ENCODE measurements around the gene KLRD1. TPM values are rescaled to one million over a fixed set of nuclear protein-coding genes. Genes with fewer than 3 reads are reported as not detected.
"Not testable (repeated sequence)": the region's sequence is repeated elsewhere in the genome, so short reads cannot be mapped to it uniquely, and the experiment has no call there.

Gene KLRD1
- total and polyA plus RNA-seq, 2 of the 4 experiments (the other 2 are of a cell fraction) = under 0.01 TPM

GRCh38 chr12:10328691-10329090 is 21.0 kb downstream of the KLRD1 start:
- intact Hi-C loops (cut with micrococcal nuclease); H2BK120ac ChIP-seq (ENCODE audit: low read depth, low read length); H3K9me1 ChIP-seq (ENCODE audit: insufficient read depth, low read length); POLR2A ChIA-PET (ENCODE audit: unreplicated experiment); H2AK5ac ChIP-seq (ENCODE audit: low read depth, low read length); H4K5ac ChIP-seq (ENCODE audit: low read depth, low read length); H3K4ac ChIP-seq (ENCODE audit: low read depth, low read length); DNase-seq; H3K36me3 ChIP-seq (ENCODE audit: control insufficient read depth, insufficient read depth, low read length); H2BK5ac ChIP-seq (ENCODE audit: low read depth, low read length, poor library complexity, severe bottlenecking); H2BK15ac ChIP-seq (ENCODE audit: low read depth, low read length); H3K27ac ChIP-seq (ENCODE audit: insufficient read depth, low read length); H2BK20ac ChIP-seq (ENCODE audit: low read depth, low read length); H3K18ac ChIP-seq (ENCODE audit: low read depth, low read length); CTCF ChIA-PET; H3K9me3 ChIP-seq (ENCODE audit: control insufficient read depth, insufficient read depth, low read length); H3K27me3 ChIP-seq (ENCODE audit: control insufficient read depth, insufficient read depth, low read length); H4K91ac ChIP-seq (ENCODE audit: insufficient read depth, low read depth, low read length); H3K4me1 ChIP-seq (ENCODE audit: control insufficient read depth, insufficient read depth, low read length); H3K79me1 ChIP-seq (ENCODE audit: low read depth in 1 of 2, low read length in 2 of 2); H4K8ac ChIP-seq (ENCODE audit: low read depth in 2 of 2, low read length in 2 of 2); H3K4me2 ChIP-seq (ENCODE audit: low read depth, low read length); BruUV-seq (replicated peaks); ATAC-seq (ENCODE audit: low read depth); H2AK9ac ChIP-seq (replicated peaks; ENCODE audit: low read depth, low read length, poor library complexity); H3K4me3 ChIP-seq (ENCODE audit: insufficient read depth, low read depth, low read length); H3K14ac ChIP-seq (replicated peaks; ENCODE audit: low read depth, low read length); H3K9ac ChIP-seq (ENCODE audit: low read depth, low read length); dilution Hi-C loops (cut with HindIII; ENCODE audit: low sequenced_read_pairs, unreplicated experiment); H3K56ac ChIP-seq (ENCODE audit: extremely low read depth, insufficient read depth, low read length); H4K20me1 ChIP-seq (ENCODE audit: insufficient read depth, low read length); H3K23ac ChIP-seq (ENCODE audit: low read depth, low read length); H2AFZ ChIP-seq (replicated peaks; ENCODE audit: low read length, poor library complexity): not testable (repeated sequence)
- in situ Hi-C loops (cut with MboI; ENCODE audit: low sequenced_read_pairs) = loop anchor here (10.0 kb wide), 1 partner anchor 226 kb away; no protein-coding TSS in a partner anchor
- WGBS, 2 experiments (ENCODE audit: extremely low coverage in 2 of 2, insufficient read length in 1 of 2) = no CpG with 5 or more reads among the region's 2 CpGs
